GM21447 (cell line): ENCODE data around the gene WTAP.
"Not testable (repeated sequence)": the region's sequence is repeated elsewhere in the genome, so short reads cannot be mapped to it uniquely, and the experiment has no call there.

Experiments
- ATAC-seq: cut with Tn5 transposase; IDR thresholded peaks from one replicate; pipeline ENCODE4 v1.9.1; 2021; ENCODE audit not compliant: unreplicated experiment

Gene WTAP

DNA sequence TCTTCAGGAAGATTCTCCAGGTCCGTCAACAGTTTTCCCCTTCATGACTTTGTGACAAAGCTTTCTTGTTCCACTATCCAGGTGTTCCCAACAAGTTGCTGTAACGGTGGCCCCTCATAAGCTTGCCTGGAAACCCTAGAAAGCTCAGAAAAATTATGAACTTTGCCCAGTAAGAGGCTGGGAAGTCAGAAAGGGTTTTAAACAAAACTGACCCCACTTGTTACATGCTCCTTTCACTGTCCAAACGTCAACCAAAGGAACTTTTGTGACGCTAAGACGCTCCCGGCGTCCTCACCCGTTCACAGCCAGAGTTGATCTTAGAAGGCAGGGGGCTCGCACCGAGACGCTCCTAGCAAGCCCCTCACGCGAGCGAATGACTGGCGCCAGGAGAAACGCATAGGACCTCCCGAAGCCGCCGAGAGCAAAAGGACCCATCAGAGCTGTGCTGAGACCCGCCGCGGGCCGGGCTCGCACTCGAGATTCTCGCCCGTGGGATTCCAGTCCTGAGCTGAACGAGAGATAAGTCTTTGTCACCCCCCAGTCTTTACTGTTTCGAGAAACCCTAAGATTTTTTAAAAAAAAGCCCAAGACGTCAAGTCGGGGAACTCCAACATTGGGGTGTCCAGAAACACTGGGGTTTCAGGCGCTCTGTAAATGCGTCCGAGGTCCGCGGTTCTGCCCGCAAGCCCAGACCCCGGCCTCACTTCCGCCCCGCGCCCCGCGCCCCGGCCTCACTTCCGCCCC, 34.0 kb downstream of the WTAP start:
- ATAC-seq: no peak

DNA sequence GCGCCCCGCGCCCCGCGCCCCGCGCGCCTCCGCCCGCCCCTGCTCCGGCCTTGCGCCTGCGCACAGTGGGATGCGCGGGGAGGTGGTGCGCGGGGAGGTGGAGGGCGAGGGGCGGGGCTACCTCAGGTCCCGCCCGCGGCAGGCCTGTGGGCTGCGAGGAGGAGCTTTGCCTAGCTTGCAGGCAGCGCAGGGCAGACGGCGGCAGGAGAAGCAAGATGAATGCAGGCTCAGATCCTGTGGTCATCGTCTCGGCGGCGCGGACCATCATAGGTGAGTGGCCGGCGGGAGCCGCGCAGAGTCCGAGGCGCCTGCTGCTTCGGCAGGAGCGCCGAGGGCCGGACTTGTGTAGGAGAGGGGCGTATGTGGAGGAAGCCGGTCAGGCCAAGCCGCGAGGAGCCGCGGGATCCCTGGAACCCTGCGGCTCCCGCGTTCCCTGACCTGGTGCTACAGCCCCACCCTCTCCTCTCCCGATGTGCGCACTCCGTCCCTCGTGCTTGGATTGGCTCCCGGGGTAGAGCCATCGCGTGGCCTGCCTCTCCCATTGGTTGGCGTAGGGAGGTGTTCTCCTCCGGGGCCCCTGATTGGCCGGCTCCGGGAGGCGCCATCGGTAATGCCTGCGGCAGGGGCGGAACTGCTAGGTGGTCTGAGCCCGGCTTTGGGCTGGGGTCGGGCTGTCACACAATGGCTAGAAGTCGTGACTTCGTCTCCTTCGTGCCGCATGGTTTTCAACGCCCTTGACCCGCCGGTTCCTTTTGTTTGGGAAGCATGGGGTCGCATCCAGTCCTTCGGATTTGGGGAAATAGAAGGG, 34.8 kb downstream of the WTAP start, which contains the start of gene ACAT2:
Gene ACAT2 (plus strand): TSS at position 173 of the 808 bp plus-strand sequence. CDS start 43 bp downstream, at position 216.
- peak; percentile 98 for ATAC-seq

DNA sequence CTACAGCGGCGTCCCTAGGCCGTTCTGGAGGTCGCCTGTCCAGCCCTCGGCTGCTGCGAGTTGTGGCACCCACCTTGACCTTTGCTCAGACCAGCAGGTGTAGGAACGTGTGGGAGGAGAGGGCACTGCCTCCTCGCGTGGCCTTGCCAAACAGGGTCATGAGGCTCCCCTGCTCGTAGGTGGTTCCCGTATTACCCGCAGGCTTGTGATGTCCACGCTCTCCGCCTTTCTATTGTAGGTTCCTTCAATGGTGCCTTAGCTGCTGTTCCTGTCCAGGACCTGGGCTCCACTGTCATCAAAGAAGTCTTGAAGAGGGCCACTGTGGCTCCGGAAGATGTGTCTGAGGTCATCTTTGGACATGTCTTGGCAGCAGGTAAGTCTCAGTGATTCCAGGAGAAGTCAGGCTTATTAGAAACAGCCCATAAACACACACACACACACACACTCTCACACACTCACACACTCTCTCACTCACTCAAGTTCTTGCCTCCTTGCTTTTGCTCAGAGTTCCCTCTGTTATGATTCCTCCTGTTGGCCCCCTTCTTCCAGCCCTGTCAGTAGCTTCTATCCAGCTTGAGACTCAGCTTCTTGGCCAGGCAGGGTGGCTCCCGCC, 35.5 kb downstream of the WTAP start:
- ATAC-seq: peak; percentile 13

DNA sequence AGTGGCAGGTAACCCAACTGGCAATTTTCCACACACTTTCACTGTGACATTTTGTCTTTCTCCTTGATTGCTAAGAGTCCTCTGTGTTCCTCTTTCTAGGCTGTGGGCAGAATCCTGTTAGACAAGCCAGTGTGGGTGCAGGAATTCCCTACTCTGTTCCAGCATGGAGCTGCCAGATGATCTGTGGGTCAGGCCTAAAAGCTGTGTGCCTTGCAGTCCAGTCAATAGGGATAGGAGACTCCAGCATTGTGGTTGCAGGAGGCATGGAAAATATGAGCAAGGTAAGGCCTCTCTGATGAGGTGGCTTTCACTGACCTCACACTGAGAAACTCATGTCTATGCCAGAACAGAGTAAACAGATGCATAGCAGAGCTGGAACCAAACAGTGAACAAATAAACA, 39.6 kb downstream of the WTAP start:
- no peak for ATAC-seq

DNA sequence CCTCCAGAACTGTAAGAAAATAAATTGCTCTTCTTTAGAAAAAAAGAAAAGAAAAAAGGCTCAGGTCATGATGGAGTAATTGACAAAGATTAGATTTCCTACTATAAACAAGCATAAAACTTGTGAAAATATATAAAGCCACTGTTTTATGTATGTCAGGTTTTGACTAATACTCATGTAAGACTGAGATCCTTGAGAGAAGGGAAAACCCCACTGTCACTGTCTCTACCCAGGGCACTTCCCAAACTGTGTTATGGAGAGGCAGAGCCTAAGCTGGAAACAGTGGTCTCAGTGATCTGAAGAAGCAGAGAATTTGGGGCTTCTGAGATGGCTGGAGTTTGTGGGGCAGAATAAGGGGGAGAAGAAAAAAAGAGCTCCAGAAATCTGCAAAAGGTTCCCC, 42.2 kb downstream of the WTAP start:
- no peak for ATAC-seq

DNA sequence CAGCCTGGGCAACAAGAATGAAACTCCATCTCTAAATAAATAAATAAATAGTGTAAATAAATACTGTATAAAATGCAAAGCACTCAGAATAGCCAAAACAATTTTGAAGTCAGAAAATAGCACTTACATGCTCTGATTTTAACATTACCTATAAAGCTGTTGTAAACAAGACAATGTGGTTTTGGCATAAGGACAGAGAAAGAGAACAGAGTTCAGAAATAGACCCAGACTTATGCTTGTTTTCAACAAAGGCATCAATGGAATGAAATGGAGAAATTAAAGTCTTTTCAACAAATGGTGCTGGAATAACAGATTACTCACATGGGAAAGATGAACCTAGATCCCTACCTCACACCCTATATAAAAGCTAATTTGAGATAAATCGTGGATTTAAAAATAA, 44.9 kb downstream of the WTAP start:
- no peak for ATAC-seq

DNA sequence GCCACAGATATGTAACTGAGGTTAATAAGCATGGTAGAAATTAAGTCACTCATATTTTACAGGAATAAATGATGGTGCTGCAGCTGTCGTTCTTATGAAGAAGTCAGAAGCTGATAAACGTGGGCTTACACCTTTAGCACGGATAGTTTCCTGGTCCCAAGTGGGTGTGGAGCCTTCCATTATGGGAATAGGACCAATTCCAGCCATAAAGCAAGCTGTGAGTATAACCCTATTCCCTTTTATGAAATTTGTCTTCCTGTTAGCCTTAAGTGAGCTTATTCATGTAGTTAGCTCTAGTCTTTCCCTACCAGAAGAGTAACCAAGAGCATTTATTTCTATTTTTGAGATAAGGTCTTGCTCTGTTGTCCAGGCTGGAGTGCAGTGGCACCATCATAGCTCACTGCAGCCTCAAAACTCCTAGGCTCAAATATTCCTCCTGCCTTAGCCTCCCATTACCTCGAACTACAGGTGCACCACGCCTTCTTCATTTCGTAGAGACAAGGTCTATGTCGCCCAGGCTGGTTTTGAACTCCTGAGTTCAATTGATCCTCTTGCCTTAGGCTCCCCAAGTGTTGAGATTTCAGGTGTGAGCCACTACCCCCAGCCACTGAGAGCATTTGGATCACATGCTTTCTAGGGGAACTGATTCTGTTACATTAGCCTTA, 50.1 kb downstream of the WTAP start:
- no peak for ATAC-seq

DNA sequence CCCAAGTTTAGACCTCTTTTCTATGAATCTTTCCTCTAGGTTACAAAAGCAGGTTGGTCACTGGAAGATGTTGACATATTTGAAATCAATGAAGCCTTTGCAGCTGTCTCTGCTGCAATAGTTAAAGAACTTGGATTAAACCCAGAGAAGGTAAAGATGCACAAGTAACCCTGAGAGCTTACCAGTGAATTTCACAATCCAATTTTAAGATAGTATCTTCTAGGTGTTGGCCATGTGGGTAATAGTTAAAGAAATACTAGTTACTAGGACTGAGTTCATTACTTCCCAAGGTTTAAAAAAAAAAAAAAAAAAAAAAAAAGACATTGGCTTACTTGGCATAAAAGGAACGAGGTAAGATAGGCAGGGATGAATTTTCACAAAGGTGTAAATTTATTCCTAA, 50.8 kb downstream of the WTAP start:
- no peak for ATAC-seq

DNA sequence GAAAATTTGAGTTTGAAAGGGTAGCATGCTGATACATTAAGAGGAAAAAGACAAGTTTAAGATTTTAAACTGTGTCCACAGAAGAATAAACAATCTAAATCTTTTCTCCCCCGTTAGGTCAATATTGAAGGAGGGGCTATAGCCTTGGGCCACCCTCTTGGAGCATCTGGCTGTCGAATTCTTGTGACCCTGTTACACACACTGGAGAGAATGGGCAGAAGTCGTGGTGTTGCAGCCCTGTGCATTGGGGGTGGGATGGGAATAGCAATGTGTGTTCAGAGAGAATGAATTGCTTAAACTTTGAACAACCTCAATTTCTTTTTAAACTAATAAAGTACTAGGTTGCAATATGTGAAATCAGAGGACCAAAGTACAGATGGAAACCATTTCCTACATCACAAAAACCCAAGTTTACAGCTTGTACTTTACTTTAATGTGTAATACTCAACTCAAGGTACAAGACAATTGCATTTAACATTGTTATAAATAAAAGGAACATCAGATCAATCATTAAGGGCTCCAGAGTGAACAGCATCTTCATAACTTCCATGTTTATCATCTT, 51.3 kb downstream of the WTAP start:
- no peak for ATAC-seq

DNA sequence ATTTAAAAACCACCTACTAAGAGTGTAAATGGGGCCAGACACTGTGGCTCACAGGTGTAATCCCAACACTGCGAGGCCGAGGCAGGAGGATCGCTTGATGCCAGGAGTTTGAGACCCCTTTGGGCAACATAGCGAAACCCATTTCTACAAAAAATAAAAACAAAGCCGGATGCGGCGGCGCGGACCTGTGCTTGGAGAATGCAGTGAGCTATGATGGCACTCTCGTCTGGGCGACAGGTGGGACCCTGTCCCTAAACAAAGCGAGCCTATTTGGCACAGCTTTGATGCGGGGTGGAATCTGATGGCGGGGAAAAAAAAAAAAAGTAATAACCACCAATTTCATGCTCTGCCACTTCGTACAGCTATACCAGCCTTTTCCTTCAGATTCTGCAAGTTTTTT, 61.0 kb downstream of the WTAP start:
- ATAC-seq: no peak

DNA sequence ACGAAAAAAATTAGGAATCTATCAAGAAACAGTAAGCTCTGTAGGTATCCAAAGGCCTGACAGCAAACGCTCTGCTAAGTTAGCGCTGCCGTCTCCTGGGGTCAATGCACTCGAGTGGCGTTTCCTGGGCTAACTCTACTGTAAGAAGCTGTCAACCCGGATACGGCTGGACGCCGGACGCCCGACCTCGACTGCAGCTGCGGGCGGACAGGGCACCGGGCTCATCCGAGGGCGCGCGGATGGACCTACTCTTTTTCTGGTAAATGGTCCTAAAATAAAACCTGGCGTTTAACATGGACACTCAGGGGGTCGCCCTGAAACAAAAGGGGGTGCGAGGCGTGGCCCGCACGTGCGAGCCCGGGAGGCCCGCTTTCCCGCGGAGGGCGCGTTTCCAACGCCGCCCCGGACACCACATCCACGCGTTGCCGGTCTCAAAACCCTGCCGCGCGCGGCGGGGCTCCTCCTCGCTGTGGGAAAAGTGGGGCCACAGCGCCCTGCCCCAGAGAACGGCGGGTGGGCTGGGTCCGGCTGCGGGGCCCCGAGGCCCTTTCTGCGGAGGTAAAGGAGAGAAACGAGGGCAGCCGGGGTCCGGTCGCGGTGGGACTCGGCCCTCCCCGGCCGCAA, 61.6 kb downstream of the WTAP start:
- no peak for ATAC-seq

DNA sequence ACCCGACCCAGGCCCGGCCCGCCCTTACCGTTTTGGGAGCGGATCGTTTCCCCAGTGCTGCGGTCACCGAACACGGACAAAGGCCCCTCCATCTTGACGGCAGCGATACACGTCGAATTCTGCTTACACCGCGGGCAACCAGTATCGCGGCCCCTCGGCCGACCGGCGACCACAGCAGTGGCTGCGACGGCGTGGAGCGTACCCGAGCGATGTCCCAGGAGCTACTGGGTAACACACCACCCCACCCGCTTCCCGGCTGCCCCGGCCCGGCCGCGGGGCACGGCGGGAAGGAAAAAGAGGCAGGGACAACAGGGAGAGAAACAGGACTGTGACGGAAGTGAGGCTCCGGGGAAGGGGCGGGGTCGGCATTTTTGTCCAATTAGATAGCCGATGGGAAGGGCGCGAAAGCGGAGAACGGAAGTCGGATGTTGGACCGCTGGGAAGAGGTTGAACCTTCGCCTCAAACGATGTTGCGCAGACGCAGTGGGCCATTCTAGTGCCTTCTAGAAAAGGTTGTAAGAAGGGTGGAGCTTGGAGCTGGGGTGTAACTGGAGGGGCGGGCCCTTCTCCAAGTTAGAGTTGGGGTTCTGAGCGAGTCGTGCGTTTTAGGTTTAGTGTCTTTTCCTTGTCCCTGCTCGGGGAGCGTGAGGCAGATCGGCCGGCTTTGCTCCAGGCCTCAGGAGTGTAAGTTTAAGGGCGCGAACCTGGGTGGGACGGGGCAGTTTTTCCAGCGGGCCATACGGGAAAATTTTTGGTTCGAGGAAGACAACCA, 62.3 kb downstream of the WTAP start, which contains the start of gene TCP1:
Gene TCP1 (minus strand): TSS at position 226 of the 772 bp plus-strand sequence. CDS start 134 bp downstream, at position 92.
- ATAC-seq: peak; percentile 72

DNA sequence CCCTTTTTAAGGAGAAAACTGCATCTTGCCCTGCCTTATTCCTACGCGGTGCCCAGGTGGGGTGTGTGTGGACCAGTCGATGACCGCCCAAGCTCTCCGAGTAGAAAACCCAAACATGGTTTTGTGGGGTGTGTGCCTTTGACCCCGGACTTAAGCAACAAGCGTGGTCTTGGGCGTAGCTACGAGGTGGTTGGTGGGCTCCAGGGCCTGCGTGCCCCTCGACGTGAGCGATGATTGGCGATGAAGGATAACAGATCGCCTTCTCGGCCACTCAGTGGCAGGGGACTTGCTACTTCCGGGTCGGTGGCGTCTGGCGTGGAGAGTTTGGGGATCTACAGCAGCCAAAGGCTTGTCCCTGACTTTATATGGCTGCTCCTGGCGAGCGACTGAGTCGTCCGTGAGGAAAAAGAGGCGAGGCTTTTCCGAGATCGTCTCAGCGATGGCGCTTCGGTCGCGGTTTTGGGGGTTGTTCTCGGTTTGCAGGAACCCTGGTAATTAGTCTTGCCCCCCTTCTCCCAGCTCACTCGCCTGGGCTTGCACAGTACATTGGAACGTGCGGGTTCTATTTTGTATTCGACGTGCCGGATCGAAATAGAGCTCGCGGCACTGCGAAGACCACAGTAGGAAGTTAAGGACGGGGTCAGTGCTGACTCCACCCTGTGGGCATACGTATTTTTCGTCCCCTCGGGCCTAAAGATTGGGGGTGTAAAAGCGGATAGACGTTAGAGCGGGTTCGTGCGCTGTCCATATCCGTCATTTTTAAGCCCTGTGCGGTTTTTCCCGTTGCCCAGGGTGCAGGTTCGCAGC, 63.0 kb downstream of the WTAP start, which contains the start of gene MRPL18:
Gene MRPL18 (plus strand): TSS at position 319 of the 807 bp plus-strand sequence. CDS start 121 bp downstream, at position 440.
- peak; percentile 81 for ATAC-seq

DNA sequence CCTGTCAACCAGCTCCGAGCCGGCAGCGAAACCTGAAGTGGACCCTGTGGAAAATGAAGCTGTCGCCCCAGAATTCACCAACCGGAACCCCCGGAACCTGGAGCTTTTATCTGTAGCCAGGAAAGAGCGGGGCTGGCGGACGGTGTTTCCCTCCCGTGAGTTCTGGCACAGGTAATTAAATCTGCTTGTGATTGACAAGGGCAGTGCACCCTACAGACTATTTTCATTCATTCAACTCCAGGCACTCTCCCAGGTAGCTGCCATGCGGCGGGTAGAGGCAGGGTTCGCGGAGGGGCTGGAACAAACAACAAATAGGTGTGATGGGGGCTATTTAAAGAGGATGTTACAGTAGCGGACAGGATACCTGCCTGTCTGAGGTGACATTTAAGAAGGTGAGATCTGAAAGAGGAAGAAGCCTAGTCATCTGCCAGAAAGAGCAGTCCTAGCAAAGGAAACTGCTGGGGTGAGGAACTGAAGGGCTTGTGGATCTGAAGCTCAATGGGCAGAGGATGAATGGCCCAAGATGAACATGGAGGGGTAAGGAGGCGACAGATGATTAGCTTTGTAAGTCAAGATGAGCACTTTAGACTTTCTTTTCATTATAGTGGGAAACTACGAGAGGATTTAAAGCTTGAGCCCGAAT, 63.8 kb downstream of the WTAP start:
- no peak for ATAC-seq

DNA sequence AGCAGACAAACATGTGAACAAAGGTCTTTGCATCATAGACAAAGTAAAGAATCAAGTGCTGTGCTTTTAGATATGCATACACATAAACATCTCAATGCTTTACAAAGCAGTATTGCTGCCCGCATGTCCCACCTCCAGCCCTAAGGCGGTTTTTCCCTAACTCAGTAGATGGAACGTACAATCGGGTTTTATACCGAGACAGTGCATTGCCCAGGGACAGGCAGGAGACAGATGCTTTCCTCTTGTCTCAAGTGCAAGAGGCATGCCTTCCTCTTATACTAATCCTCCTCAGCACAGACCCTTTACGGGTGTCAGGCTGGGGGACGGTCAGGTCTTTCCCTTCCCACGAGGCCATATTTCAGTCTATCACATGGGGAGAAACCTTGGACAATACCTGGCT, 67.7 kb downstream of the WTAP start:
- not testable (repeated sequence) for ATAC-seq

DNA sequence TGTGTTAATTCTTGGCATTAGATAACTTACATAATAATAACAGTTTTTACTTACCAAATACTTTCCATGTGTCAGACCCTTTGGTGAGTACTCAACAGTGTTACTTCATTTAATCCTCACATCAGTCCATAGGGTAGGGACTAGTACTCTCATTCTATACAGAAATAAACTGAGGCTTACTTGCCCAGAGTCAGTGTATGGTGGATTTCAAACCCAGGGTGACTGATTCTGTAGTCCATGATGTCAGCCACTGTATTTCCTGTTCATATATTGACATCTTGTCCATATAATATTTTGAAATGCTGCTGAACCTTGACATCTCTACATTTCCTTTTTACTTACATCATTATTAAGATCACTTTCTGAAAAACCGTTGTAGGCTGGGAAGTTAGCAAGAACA, 70.2 kb downstream of the WTAP start:
- ATAC-seq: no peak

DNA sequence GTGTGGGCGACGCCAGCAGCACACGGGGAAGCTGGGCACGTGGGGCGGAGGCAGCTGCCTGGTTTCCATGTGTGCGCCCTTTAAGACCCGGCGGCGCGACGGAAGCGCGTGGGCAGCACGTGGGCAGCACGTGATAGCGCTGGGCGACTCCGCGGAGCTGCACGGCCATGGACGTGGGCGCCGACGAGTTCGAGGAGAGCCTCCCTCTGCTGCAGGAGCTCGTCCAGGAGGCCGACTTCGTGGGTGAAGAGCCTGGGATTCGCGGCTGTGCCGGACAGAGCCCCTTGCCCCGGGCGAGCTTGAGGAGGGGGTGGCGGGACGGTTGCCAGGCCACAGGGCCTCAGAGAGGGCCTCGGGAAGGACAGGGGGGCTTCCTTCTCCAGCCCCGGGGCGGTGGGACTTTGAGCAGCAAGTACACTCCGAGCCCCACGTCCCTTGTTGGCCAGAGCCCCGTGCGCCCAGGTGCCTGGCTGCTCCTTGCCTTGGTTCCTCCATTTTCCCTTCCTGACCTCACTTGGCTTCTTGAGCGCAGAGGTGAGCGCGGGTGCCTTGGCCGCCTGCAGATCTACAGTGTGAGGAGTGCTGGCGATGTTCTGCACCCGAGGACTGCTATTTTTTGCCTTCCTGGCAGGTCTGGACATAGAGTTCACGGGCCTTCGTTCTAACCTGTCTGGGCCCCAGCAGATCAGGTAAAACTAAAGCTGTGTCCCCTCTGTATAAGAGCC, 73.0 kb downstream of the WTAP start, which contains the start of gene PNLDC1:
Gene PNLDC1 (plus strand): TSS at position 136 of the 725 bp plus-strand sequence. CDS start 32 bp downstream, at position 168.
- no peak for ATAC-seq
